22Rv1 (cell line): Measurements from ENCODE around the gene LENEP.

Experiments
- ZFX ChIP-seq: fragments of 450-650 bp; IDR thresholded peaks from 2 replicates; pipeline ENCODE4 v1.6.1; 2017; ENCODE audit warnings: antibody characterized with exemption, borderline replicate concordance
- TF ChIP-seq, protein P1 (sequence below): fragments of 450-650 bp; IDR thresholded peaks from 2 replicates; pipeline ENCODE4 v1.5.1; 2017; ENCODE audit warnings: mild to moderate bottlenecking

GRCh38 chr1:155004352-155005075 lies 11.1 kb downstream of the LENEP start:
- TF ChIP-seq, protein P1, sequence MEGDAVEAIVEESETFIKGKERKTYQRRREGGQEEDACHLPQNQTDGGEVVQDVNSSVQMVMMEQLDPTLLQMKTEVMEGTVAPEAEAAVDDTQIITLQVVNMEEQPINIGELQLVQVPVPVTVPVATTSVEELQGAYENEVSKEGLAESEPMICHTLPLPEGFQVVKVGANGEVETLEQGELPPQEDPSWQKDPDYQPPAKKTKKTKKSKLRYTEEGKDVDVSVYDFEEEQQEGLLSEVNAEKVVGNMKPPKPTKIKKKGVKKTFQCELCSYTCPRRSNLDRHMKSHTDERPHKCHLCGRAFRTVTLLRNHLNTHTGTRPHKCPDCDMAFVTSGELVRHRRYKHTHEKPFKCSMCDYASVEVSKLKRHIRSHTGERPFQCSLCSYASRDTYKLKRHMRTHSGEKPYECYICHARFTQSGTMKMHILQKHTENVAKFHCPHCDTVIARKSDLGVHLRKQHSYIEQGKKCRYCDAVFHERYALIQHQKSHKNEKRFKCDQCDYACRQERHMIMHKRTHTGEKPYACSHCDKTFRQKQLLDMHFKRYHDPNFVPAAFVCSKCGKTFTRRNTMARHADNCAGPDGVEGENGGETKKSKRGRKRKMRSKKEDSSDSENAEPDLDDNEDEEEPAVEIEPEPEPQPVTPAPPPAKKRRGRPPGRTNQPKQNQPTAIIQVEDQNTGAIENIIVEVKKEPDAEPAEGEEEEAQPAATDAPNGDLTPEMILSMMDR: no peak
- no peak for TF ChIP-seq ZFX
